Transverse colon (tissue), 4 donors: ENCODE measurements around the gene NOS3.

Experiments
- POLR2AphosphoS5 ChIP-seq, 3 donors: sonication (generic); formaldehyde crosslinking; IDR thresholded peaks; one replicate each; pipeline ENCODE4 v1.6.1; 2016; ENCODE audit warnings: antibody characterized with exemption in 3 of 3
- TF ChIP-seq, protein P1 (sequence below), 5 experiments: fragments of 200-600 bp in 3 of 5; fragments of 450-650 bp in 2 of 5; sonication (generic) in 3 of 5; IDR thresholded peaks; 1 replicate in 2 of 5; 2 replicates in 3 of 5; pipeline ENCODE4 v1.5.1; 2016 to 2017; ENCODE audit warnings: antibody characterized with exemption in 5 of 5, inconsistent platforms in 3 of 5, mild to moderate bottlenecking in 2 of 5, moderate library complexity in 1 of 5

DNA sequence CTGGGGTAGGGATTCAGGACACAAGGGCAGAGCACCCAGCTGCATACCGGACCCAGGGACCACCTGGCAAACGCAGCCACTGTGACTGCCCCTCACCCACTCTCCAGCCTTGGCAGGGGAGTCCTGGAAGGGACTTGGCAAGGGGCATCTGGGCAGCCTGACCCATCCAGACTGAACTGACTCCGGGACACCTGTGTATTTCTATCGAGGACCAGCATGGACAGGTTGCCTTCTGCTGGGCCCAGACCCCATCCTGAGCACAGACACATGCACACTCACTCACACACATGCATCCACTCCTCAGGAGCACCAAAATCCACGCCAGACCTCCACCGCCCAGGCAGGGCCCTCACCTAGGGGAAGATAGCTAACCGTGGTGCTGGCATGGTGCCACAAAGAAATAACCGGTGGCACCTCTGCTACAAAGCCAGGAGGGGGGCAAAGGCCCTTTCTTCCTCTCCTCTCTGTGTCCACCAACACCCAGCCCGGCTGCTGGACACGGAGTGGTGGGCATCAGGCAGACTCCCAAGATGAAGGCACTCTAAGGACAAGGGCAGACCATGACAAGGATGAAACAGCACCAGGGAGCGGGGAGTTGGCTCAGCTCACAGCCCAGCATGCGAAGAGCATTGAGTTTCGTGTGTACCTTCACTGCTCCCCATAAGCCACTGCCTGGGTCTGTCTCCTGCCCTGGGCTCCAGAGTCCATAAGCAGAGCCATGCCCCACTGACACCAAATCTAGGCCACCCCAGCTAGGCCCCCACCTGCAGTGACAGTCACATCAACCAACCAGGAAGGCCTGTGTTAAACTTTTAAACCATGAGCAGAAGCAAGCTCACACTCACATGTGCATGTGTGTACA is 48.0 kb upstream of the NOS3 start:
- TF ChIP-seq, protein P1, sequence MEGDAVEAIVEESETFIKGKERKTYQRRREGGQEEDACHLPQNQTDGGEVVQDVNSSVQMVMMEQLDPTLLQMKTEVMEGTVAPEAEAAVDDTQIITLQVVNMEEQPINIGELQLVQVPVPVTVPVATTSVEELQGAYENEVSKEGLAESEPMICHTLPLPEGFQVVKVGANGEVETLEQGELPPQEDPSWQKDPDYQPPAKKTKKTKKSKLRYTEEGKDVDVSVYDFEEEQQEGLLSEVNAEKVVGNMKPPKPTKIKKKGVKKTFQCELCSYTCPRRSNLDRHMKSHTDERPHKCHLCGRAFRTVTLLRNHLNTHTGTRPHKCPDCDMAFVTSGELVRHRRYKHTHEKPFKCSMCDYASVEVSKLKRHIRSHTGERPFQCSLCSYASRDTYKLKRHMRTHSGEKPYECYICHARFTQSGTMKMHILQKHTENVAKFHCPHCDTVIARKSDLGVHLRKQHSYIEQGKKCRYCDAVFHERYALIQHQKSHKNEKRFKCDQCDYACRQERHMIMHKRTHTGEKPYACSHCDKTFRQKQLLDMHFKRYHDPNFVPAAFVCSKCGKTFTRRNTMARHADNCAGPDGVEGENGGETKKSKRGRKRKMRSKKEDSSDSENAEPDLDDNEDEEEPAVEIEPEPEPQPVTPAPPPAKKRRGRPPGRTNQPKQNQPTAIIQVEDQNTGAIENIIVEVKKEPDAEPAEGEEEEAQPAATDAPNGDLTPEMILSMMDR (IDR thresholded peaks at IDR 0.05): no peak
- no peak for TF ChIP-seq POLR2AphosphoS5 (IDR thresholded peaks at IDR 0.05)
